Neural crest cell (in vitro differentiated cells): ENCODE results near the gene DMC1. TPM values are rescaled to one million over a fixed set of nuclear protein-coding genes. Genes with fewer than 3 reads are reported as not detected.
A peak's percentile ranks its signal among the peaks of the same experiment; 100 is the strongest.

Source experiments
- DNase-seq: peaks from one replicate; pipeline ENCODE4 v3.0.0; 2021; ENCODE audit warnings: low read depth, mixed read lengths, low spot score
- H3K27ac Mint-ChIP-seq: one replicate; pipeline ENCODE4 v1.8.0; 2021; ENCODE audit warnings: mild to moderate bottlenecking, mixed read lengths; ENCODE audit not compliant: unreplicated experiment
- H3K27me3 Mint-ChIP-seq: 2 replicates; pipeline ENCODE4 v1.8.0; 2021; ENCODE audit warnings: low read depth, mild to moderate bottlenecking, mixed read lengths
- H3K36me3 Mint-ChIP-seq: 2 replicates; pipeline ENCODE4 v1.8.0; 2021; ENCODE audit warnings: low read depth, mild to moderate bottlenecking, mixed read lengths
- H3K4me1 Mint-ChIP-seq: 2 replicates; pipeline ENCODE4 v1.8.0; 2021; ENCODE audit warnings: mixed read lengths
- H3K4me3 Mint-ChIP-seq: one replicate; pipeline ENCODE4 v1.8.0; 2021; ENCODE audit warnings: mild to moderate bottlenecking, mixed read lengths
- H3K9me3 Mint-ChIP-seq: 2 replicates; pipeline ENCODE4 v1.8.0; 2021; ENCODE audit warnings: mixed read lengths
- CTCF ChIP-seq: fragments of 200-600 bp; sonication (generic); conservative IDR thresholded peaks from 2 replicates; pipeline ENCODE4 v1.5.0; 2021; ENCODE audit warnings: antibody characterized with exemption, mild to moderate bottlenecking
- total RNA-seq: library from RNA; stranded (reverse); gene quantifications from 2 replicates; pipeline ENCODE4 v1.2.1, GENCODE V29; 2021

The DMC1 gene
- total RNA-seq, 1 donor from 2014 or later = 9.0 TPM

DNA sequence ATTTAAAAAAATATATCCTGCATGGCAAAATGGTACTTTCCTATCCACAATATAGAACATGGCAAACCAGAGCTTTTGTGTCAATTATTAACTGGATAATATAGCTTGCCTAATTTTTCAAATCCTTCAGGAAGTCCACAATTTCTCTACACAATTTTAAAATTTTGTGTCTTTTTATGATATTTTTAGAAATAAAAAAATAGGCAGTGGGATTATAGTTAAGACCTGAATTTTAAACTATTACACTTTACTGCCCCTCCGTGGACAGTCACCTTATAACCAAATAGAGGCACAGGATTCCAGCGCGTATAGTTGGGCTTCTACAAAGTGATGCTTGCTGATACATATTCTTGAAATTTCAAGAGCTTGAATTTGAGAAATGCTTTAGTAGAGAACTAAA lies 2.1 kb upstream of the DMC1 start:
- H3K9me3 Mint-ChIP-seq = no peaks in the 10 kb centered on the region
- H3K27ac Mint-ChIP-seq = no peak overlapping the region
- H3K4me1 Mint-ChIP-seq = peaks cover 21% of the 10 kb centered on the region
- H3K27me3 Mint-ChIP-seq = peaks cover 11% of the 10 kb centered on the region
- H3K36me3 Mint-ChIP-seq = no peaks in the 10 kb centered on the region
- TF ChIP-seq CTCF = peak; percentile 77
- peak; percentile 33 for DNase-seq
- H3K4me3 Mint-ChIP-seq = no peak overlapping the region

DNA sequence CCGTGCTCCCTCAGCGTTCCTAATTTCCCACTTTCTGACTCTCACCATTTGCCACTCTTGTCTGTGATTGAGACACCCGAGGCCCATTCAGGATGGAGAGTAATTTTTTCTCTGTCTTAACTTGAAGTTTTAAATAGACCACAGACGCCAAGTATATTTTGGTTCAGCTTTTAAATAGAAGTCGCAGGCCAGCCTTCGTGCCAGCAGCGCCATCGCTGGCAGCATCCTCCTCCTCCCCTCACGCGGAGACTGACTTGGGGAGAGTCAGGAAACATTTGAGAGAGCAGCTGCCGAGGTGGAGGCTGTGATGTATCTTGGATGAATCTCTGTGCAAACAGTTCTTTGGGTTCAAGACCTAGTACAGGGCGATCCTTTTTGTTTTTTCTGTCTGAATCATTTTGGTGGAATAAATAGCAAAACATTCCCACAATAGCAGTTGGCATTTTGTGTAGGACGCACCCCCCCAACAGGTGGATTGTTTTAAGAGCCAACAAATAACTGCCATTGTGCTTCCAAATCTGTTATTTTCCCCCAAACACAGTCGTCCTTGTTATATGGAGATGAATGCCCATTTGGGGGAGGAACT lies 889 bp upstream of the DMC1 start:
- DNase-seq = peak; percentile 22
- TF ChIP-seq CTCF = no peak
- peak overlapping the region; percentile 90 for H3K4me3 Mint-ChIP-seq
- H3K9me3 Mint-ChIP-seq = no peaks in the 10 kb centered on the region
- peak overlapping the region; percentile 96 for H3K27ac Mint-ChIP-seq
- peaks cover 21% of the 10 kb centered on the region for H3K4me1 Mint-ChIP-seq
- H3K27me3 Mint-ChIP-seq = peaks cover 11% of the 10 kb centered on the region
- H3K36me3 Mint-ChIP-seq = no peaks in the 10 kb centered on the region

DNA sequence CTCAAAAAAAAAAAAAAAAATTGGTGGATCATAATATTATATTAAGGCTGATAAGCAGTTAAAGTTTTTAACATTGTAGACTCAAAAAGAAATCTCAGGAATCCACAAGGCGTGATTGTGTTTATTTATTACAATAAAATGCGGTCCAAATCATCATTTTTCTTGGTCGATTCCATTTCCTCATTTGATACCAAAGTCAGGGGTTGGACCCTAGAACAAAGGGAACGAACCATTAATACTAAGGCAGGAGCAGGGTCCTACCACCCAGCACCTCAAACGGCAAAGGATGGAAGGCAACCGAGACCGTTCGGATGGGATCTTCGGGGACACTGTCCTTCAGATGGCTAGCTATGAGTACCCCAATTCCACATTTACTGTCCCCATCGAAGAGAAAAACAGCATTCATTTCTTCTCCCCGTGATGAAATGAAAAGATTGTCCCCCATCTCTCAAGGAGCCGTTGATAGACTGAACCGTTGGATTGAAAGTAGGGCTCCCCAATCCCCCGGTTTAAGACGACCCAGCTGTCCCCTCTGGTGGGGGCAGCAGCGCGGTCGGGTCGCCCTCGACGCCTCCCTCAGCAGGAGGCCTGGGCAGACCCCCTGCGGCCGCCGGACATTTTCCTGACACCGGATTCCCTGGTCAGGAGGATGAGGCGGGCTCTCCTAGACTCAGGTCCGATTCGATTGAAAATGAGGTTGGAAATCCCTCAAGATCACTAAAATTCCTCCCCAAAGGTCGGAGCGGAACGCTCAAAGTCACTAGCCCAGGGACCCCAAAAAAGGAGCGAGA lies 607 bp downstream of the DMC1 start:
- Mint-ChIP-seq H3K36me3 (no peaks in the 10 kb centered on the region), H3K27me3 (peaks cover 11% of the 10 kb centered on the region), H3K9me3 (no peaks in the 10 kb centered on the region), H3K4me3 (peak overlapping the region; percentile 90), H3K4me1 (peaks cover 21% of the 10 kb centered on the region), H3K27ac (peak overlapping the region; percentile 97)
- no peak for DNase-seq
- no peak for TF ChIP-seq CTCF

- no peak for TF ChIP-seq CTCF
- no peak for DNase-seq
- H3K27me3 Mint-ChIP-seq = peaks cover 6% of the 10 kb centered on the region
- peak overlapping the region; percentile 28 for H3K4me3 Mint-ChIP-seq
- H3K9me3 Mint-ChIP-seq = no peaks in the 10 kb centered on the region
- H3K36me3 Mint-ChIP-seq = no peaks in the 10 kb centered on the region
- H3K4me1 Mint-ChIP-seq = peaks cover 21% of the 10 kb centered on the region
- H3K27ac Mint-ChIP-seq = no peak overlapping the region
These were observed 2.3 kb downstream of the DMC1 start for GRCh38 chr22:38567531-38568285.

- Mint-ChIP-seq H3K27me3 (no peaks in the 10 kb centered on the region), H3K4me1 (peaks cover 21% of the 10 kb centered on the region), H3K36me3 (no peaks in the 10 kb centered on the region), H3K27ac (no peak overlapping the region), H3K4me3 (no peak overlapping the region), H3K9me3 (no peaks in the 10 kb centered on the region)
- no peak for TF ChIP-seq CTCF
- no peak for DNase-seq
These were observed 3.1 kb downstream of the DMC1 start for GRCh38 chr22:38566726-38567504.
